ENCODE measurements around the gene INO80D.

INO80D gene

DNA sequence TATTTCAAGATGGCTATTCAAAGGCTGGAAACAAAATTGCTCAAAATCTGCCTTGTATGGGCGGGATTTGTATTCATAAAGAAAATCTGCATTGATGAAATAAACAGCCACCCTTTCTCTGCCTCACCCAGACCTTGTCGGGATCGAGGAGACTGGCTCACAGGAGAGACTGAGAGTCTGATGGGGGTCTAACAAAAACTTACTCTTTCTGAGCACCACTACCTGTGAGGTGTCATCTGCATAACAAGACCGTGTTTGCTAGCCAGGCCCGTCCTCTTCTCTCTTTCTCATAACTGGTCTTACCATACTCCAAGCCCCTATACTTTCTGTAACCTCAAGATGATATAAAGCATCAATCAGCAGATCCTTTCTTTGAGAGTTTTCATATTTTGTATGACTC lies 115.6 kb downstream of the INO80D start:
- no peaks in the 10 kb centered on the region for H3K27me3 ChIP-seq (ENCODE audit: insufficient read depth, low read length, poor library complexity)
- H2BK120ac ChIP-seq (ENCODE audit: low read depth, low read length), result no peak overlapping the region
- no peak overlapping the region for H2AK5ac ChIP-seq (ENCODE audit: low read length)
- no peak overlapping the region for H3K4me3 ChIP-seq (ENCODE audit: low read length)
- no peaks in the 10 kb centered on the region for H3K36me3 ChIP-seq (ENCODE audit: control insufficient read depth, insufficient read depth, low read length)
- no peak overlapping the region for H3K56ac ChIP-seq (ENCODE audit: low read length)
- H3K4me1 ChIP-seq (ENCODE audit: control insufficient read depth, low read depth, low read length), result no peaks in the 10 kb centered on the region
- H2BK5ac ChIP-seq (ENCODE audit: low read length), result no peak overlapping the region
- no peak for DNase-seq
- WGBS (ENCODE audit: extremely low coverage, insufficient coverage, low lambda C conversion rate), result no CpG with 5 or more reads among the region's 5 CpGs
- H4K8ac ChIP-seq (ENCODE audit: low read depth, low read length), result no peak overlapping the region
- H3K18ac ChIP-seq (ENCODE audit: low read length), result no peak overlapping the region
- no peaks in the 10 kb centered on the region for H3K79me1 ChIP-seq (ENCODE audit: low read length)
- H4K5ac ChIP-seq (ENCODE audit: low read length), result no peak overlapping the region
- H3K79me2 ChIP-seq (ENCODE audit: control insufficient read depth, insufficient read depth, low read length), result no peaks in the 10 kb centered on the region
- H3K4ac ChIP-seq (ENCODE audit: low read depth, low read length), result no peak overlapping the region
- no peak overlapping the region for H3K23ac ChIP-seq (ENCODE audit: low read length)
- no peak overlapping the region for H3K9ac ChIP-seq (ENCODE audit: low read length)
- H3K4me2 ChIP-seq (ENCODE audit: low read length), result no peak overlapping the region
- H3K27ac ChIP-seq (ENCODE audit: low read depth, low read length), result no peak overlapping the region
- no peak overlapping the region for H2BK15ac ChIP-seq (replicated peaks; ENCODE audit: low read depth)

DNA sequence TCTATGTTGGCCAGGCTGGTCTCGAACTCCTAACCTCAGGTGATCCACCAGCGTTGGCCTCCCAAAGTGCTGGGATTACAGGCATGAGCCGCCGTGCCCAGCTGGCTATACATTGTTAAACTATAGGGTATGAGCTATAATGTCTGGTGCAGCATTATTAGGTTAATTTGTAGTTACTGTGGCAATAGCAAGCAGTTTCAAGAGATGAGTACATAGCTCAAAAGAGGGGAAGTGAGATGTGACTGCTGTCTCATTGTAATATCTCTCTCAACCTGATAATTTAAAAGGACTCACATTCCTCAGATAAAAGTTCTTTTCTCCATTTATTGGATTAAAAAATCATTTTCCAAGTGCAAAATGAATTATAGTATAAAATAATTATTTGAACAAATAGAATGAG lies 116.4 kb downstream of the INO80D start:
- H3K79me2 ChIP-seq (ENCODE audit: control insufficient read depth, insufficient read depth, low read length), result no peaks in the 10 kb centered on the region
- no peak for DNase-seq
- H2BK5ac ChIP-seq (ENCODE audit: low read length), result no peak overlapping the region
- H3K4me1 ChIP-seq (ENCODE audit: control insufficient read depth, low read depth, low read length), result no peaks in the 10 kb centered on the region
- no peak overlapping the region for H2BK120ac ChIP-seq (ENCODE audit: low read depth, low read length)
- no CpG with 5 or more reads among the region's 4 CpGs for WGBS (ENCODE audit: extremely low coverage, insufficient coverage, low lambda C conversion rate)
- H3K79me1 ChIP-seq (ENCODE audit: low read length), result no peaks in the 10 kb centered on the region
- H3K4ac ChIP-seq (ENCODE audit: low read depth, low read length), result no peak overlapping the region
- no peak overlapping the region for H3K4me2 ChIP-seq (ENCODE audit: low read length)
- no peak overlapping the region for H3K18ac ChIP-seq (ENCODE audit: low read length)
- H3K27me3 ChIP-seq (ENCODE audit: insufficient read depth, low read length, poor library complexity), result no peaks in the 10 kb centered on the region
- H3K36me3 ChIP-seq (ENCODE audit: control insufficient read depth, insufficient read depth, low read length), result no peaks in the 10 kb centered on the region
- no peak overlapping the region for H3K27ac ChIP-seq (ENCODE audit: low read depth, low read length)
- no peak overlapping the region for H4K8ac ChIP-seq (ENCODE audit: low read depth, low read length)
- H2BK15ac ChIP-seq (replicated peaks; ENCODE audit: low read depth), result no peak overlapping the region
- H4K5ac ChIP-seq (ENCODE audit: low read length), result no peak overlapping the region
- no peak overlapping the region for H3K4me3 ChIP-seq (ENCODE audit: low read length)
- H3K23ac ChIP-seq (ENCODE audit: low read length), result no peak overlapping the region
- H2AK5ac ChIP-seq (ENCODE audit: low read length), result no peak overlapping the region
- no peak overlapping the region for H3K56ac ChIP-seq (ENCODE audit: low read length)
- H3K9ac ChIP-seq (ENCODE audit: low read length), result no peak overlapping the region

DNA sequence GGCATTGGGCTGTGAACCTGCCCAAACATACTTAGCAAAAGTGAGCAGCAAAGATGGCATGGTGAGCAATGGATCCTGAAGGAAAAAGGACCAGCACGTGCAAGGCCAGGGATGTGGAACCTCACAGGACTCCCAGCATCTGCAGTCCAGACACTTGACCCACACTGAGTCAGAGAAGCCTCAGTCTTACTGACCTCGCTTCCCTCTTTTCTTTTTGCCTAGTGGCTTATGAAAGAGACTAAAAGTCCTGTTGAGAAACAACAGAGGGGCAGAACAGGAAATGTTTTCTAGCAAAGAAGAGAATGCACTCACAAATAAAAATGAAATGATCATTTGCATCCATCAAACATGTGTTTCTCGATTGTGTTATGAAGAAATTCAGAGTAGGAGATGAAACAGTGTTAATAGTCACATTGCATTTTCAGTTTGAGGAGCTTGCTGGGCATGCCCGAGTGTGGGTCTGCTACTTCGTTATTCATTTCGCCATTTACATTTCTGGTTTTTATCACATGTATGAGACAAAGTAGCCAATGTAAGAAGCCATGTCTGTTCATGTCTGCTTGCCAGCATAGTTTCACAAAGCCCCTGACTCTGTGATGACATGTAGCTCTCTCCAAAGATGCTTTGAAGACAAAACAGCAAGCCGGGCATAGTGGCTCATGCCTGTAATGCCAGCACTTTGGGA lies 118.4 kb downstream of the INO80D start:
- Histone ChIP-seq H3K9ac (ENCODE audit: low read length) (no peak overlapping the region), H3K56ac (ENCODE audit: low read length) (no peak overlapping the region), H3K4ac (ENCODE audit: low read depth, low read length) (no peak overlapping the region), H3K18ac (ENCODE audit: low read length) (no peak overlapping the region), H2BK5ac (ENCODE audit: low read length) (no peak overlapping the region), H3K4me1 (ENCODE audit: control insufficient read depth, low read depth, low read length) (no peaks in the 10 kb centered on the region), H3K79me2 (ENCODE audit: control insufficient read depth, insufficient read depth, low read length) (no peaks in the 10 kb centered on the region), H3K4me2 (ENCODE audit: low read length) (no peak overlapping the region), H2AK5ac (ENCODE audit: low read length) (no peak overlapping the region), H2BK120ac (ENCODE audit: low read depth, low read length) (no peak overlapping the region), H3K36me3 (ENCODE audit: control insufficient read depth, insufficient read depth, low read length) (no peaks in the 10 kb centered on the region), H3K4me3 (ENCODE audit: low read length) (no peak overlapping the region), H2BK15ac (replicated peaks; ENCODE audit: low read depth) (no peak overlapping the region), H4K5ac (ENCODE audit: low read length) (no peak overlapping the region), H4K8ac (ENCODE audit: low read depth, low read length) (no peak overlapping the region), H3K27me3 (ENCODE audit: insufficient read depth, low read length, poor library complexity) (no peaks in the 10 kb centered on the region), H3K27ac (ENCODE audit: low read depth, low read length) (no peak overlapping the region), H3K23ac (ENCODE audit: low read length) (no peak overlapping the region), H3K79me1 (ENCODE audit: low read length) (no peaks in the 10 kb centered on the region)
- WGBS (ENCODE audit: extremely low coverage, insufficient coverage, low lambda C conversion rate), result no CpG with 5 or more reads among the region's 7 CpGs
- DNase-seq, result no peak

DNA sequence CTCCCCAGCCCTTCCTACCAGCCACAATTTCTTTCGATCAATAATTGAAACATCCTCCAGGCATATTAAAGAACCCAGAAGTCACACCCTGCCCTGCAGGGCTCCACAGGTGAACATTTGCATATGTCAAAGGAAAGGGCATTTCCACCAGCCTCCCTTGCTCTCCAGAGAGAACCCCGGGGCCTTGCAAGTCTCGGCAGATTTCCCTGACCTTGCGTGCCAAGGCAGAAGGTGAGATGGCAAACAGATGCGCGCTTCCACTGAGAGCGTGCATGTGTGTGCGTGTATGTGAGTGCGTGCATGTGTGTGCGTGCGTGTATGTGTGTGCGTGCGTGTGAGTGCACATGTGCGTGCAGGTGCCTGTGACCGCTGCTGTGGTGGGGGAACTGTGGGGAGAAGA lies 120.3 kb downstream of the INO80D start:
- no peak for DNase-seq
- Histone ChIP-seq H3K79me1 (ENCODE audit: low read length) (no peaks in the 10 kb centered on the region), H2AK5ac (ENCODE audit: low read length) (no peak overlapping the region), H3K9ac (ENCODE audit: low read length) (no peak overlapping the region), H3K36me3 (ENCODE audit: control insufficient read depth, insufficient read depth, low read length) (no peaks in the 10 kb centered on the region), H2BK15ac (replicated peaks; ENCODE audit: low read depth) (no peak overlapping the region), H3K79me2 (ENCODE audit: control insufficient read depth, insufficient read depth, low read length) (no peaks in the 10 kb centered on the region), H3K18ac (ENCODE audit: low read length) (no peak overlapping the region), H4K8ac (ENCODE audit: low read depth, low read length) (no peak overlapping the region), H2BK120ac (ENCODE audit: low read depth, low read length) (no peak overlapping the region), H3K4me3 (ENCODE audit: low read length) (no peak overlapping the region), H3K27ac (ENCODE audit: low read depth, low read length) (no peak overlapping the region), H3K4me2 (ENCODE audit: low read length) (no peak overlapping the region), H3K27me3 (ENCODE audit: insufficient read depth, low read length, poor library complexity) (no peaks in the 10 kb centered on the region), H4K5ac (ENCODE audit: low read length) (no peak overlapping the region), H3K56ac (ENCODE audit: low read length) (no peak overlapping the region), H3K4me1 (ENCODE audit: control insufficient read depth, low read depth, low read length) (no peaks in the 10 kb centered on the region), H3K4ac (ENCODE audit: low read depth, low read length) (no peak overlapping the region), H2BK5ac (ENCODE audit: low read length) (no peak overlapping the region), H3K23ac (ENCODE audit: low read length) (no peak overlapping the region)
- WGBS (ENCODE audit: extremely low coverage, insufficient coverage, low lambda C conversion rate), result no CpG with 5 or more reads among the region's 15 CpGs

DNA sequence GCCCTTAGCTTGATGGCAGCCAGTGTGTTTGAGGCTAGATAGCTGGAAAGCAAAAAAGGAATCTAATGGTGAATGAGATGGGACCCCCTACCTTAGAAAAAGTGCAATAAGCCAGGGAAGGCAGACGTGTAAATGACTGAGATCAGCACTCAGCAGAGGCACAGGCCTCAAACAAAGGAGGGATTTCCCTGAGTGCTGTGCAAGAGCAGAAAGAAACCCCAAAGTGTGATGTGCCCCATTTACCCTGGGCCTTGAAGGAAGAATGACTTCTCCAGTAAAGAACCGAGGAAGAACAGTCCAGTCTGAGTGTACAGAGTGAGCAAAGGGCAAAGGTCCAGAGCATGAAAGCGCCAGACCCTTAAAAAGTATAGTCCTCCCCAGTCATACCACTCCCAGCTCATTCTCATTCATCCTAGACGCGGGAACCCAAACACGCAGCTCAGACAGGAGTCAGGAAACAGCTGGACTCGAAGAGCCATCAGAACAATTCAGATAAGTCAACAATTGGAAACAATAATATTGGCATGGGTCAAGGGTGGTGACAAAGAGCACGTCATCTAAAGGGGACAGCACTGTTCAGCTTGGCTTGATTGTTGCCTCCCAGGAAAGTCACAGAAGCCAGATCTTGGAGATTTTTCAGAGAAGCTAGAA lies 121.7 kb downstream of the INO80D start:
- H3K4ac ChIP-seq (ENCODE audit: low read depth, low read length), result no peak overlapping the region
- no peak overlapping the region for H3K4me2 ChIP-seq (ENCODE audit: low read length)
- H3K27ac ChIP-seq (ENCODE audit: low read depth, low read length), result no peak overlapping the region
- H2AK5ac ChIP-seq (ENCODE audit: low read length), result no peak overlapping the region
- no peak for DNase-seq
- H3K9ac ChIP-seq (ENCODE audit: low read length), result no peak overlapping the region
- no peaks in the 10 kb centered on the region for H3K36me3 ChIP-seq (ENCODE audit: control insufficient read depth, insufficient read depth, low read length)
- H2BK120ac ChIP-seq (ENCODE audit: low read depth, low read length), result no peak overlapping the region
- no peak overlapping the region for H2BK15ac ChIP-seq (replicated peaks; ENCODE audit: low read depth)
- H3K56ac ChIP-seq (ENCODE audit: low read length), result no peak overlapping the region
- H3K27me3 ChIP-seq (ENCODE audit: insufficient read depth, low read length, poor library complexity), result no peaks in the 10 kb centered on the region
- no peaks in the 10 kb centered on the region for H3K4me1 ChIP-seq (ENCODE audit: control insufficient read depth, low read depth, low read length)
- no peak overlapping the region for H3K23ac ChIP-seq (ENCODE audit: low read length)
- H4K8ac ChIP-seq (ENCODE audit: low read depth, low read length), result no peak overlapping the region
- H4K5ac ChIP-seq (ENCODE audit: low read length), result no peak overlapping the region
- H2BK5ac ChIP-seq (ENCODE audit: low read length), result no peak overlapping the region
- H3K4me3 ChIP-seq (ENCODE audit: low read length), result no peak overlapping the region
- WGBS (ENCODE audit: extremely low coverage, insufficient coverage, low lambda C conversion rate), result no CpG with 5 or more reads among the region's 8 CpGs
- H3K79me2 ChIP-seq (ENCODE audit: control insufficient read depth, insufficient read depth, low read length), result no peaks in the 10 kb centered on the region
- no peak overlapping the region for H3K18ac ChIP-seq (ENCODE audit: low read length)
- no peaks in the 10 kb centered on the region for H3K79me1 ChIP-seq (ENCODE audit: low read length)

DNA sequence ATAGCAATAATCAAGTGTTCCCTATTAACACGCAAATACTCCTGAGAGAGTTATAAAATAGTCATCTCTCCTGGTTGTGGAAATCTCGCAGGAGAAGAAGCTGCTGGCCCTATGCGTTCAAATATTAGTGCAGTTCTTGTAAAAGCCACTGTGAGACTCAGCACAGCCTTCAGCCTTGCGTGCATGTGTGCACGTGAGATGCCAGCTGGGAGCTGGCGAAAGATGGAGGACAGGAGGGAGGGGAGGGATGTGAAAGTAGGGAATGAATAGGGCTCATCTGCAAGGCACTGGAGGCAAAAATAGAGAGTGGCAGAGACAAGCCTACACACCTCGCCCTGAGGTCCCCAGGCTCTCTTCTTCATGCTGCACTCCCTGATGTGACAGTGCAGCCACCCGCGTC lies 126.5 kb downstream of the INO80D start:
- Histone ChIP-seq H3K79me2 (ENCODE audit: control insufficient read depth, insufficient read depth, low read length) (no peaks in the 10 kb centered on the region), H3K18ac (ENCODE audit: low read length) (no peak overlapping the region), H3K27me3 (ENCODE audit: insufficient read depth, low read length, poor library complexity) (no peaks in the 10 kb centered on the region), H3K4ac (ENCODE audit: low read depth, low read length) (no peak overlapping the region), H3K4me1 (ENCODE audit: control insufficient read depth, low read depth, low read length) (no peaks in the 10 kb centered on the region), H3K56ac (ENCODE audit: low read length) (no peak overlapping the region), H4K8ac (ENCODE audit: low read depth, low read length) (no peak overlapping the region), H3K27ac (ENCODE audit: low read depth, low read length) (no peak overlapping the region), H2AK5ac (ENCODE audit: low read length) (no peak overlapping the region), H3K9ac (ENCODE audit: low read length) (no peak overlapping the region), H2BK15ac (replicated peaks; ENCODE audit: low read depth) (no peak overlapping the region), H2BK5ac (ENCODE audit: low read length) (no peak overlapping the region), H3K23ac (ENCODE audit: low read length) (no peak overlapping the region), H3K36me3 (ENCODE audit: control insufficient read depth, insufficient read depth, low read length) (no peaks in the 10 kb centered on the region), H3K4me3 (ENCODE audit: low read length) (no peak overlapping the region), H3K79me1 (ENCODE audit: low read length) (no peaks in the 10 kb centered on the region), H4K5ac (ENCODE audit: low read length) (no peak overlapping the region), H3K4me2 (ENCODE audit: low read length) (no peak overlapping the region), H2BK120ac (ENCODE audit: low read depth, low read length) (no peak overlapping the region)
- WGBS (ENCODE audit: extremely low coverage, insufficient coverage, low lambda C conversion rate), result no CpG with 5 or more reads among the region's 9 CpGs
- no peak for DNase-seq
